GM23338 (cell line): ENCODE measurements around the gene COL20A1. TPM values are rescaled to one million over a fixed set of nuclear protein-coding genes. Genes with fewer than 3 reads are reported as not detected.
A peak's percentile ranks its signal among the peaks of the same experiment; 100 is the strongest.

Experiments used
- ATAC-seq: fragments of 200-7000 bp; cut with Tn5 transposase; 3 replicates; pipeline ENCODE4 v1.9.1; 2020
- DNase-seq: peaks from one replicate; pipeline ENCODE4 v3.0.0-alpha.2; 2015; ENCODE audit warnings: low spot score
- H2AFZ ChIP-seq: fragments of 200-600 bp; sonication (generic); 2 replicates; pipeline ENCODE4 v1.8.0; 2016; ENCODE audit warnings: antibody characterized with exemption, mild to moderate bottlenecking, moderate library complexity
- H3F3A ChIP-seq: fragments of 200-600 bp; sonication (generic); replicated peaks from 2 replicates; pipeline ENCODE4 v1.8.0; 2017; ENCODE audit warnings: antibody characterized with exemption, mixed run types, low read depth
- H3K27ac ChIP-seq: fragments of 200-600 bp; sonication (generic); 2 replicates; pipeline ENCODE4 v1.6.1; 2016; ENCODE audit warnings: low read depth
- H3K27me3 ChIP-seq: fragments of 200-600 bp; sonication (generic); 2 replicates; pipeline ENCODE4 v1.8.0; 2016; ENCODE audit warnings: mild to moderate bottlenecking, mixed run types, moderate library complexity; ENCODE audit not compliant: insufficient read depth
- H3K36me3 ChIP-seq: fragments of 200-600 bp; sonication (generic); 2 replicates; pipeline ENCODE4 v1.8.0; 2016; ENCODE audit warnings: mild to moderate bottlenecking; ENCODE audit not compliant: insufficient read depth
- H3K4me1 ChIP-seq: fragments of 200-600 bp; sonication (generic); 2 replicates; pipeline ENCODE4 v1.8.0; 2016; ENCODE audit warnings: mild to moderate bottlenecking, moderate library complexity; ENCODE audit not compliant: insufficient read depth
- H3K4me2 ChIP-seq: fragments of 200-600 bp; sonication (generic); 2 replicates; pipeline ENCODE4 v1.7.1; 2017; ENCODE audit warnings: mixed run types
- H3K4me3 ChIP-seq: fragments of 200-600 bp; sonication (generic); 2 replicates; pipeline ENCODE4 v1.6.1; 2016; ENCODE audit warnings: mixed run types
- H3K79me2 ChIP-seq: fragments of 200-600 bp; sonication (generic); replicated peaks from 2 replicates; pipeline ENCODE4 v1.8.0; 2017; ENCODE audit warnings: mild to moderate bottlenecking; ENCODE audit not compliant: insufficient read depth
- H3K9me2 ChIP-seq: fragments of 200-600 bp; sonication (generic); 2 replicates; pipeline ENCODE4 v1.8.0; 2017; ENCODE audit not compliant: insufficient read depth
- H4K20me1 ChIP-seq: fragments of 200-600 bp; sonication (generic); replicated peaks from 2 replicates; pipeline ENCODE4 v1.8.0; 2017; ENCODE audit warnings: mild to moderate bottlenecking; ENCODE audit not compliant: insufficient read depth
- H3K27ac Mint-ChIP-seq: 2 replicates; pipeline ENCODE4 v1.8.0; 2020; ENCODE audit warnings: inconsistent platforms, mild to moderate bottlenecking, moderate library complexity, mixed read lengths
- H3K27me3 Mint-ChIP-seq: 3 replicates; pipeline ENCODE4 v1.8.0; 2022; ENCODE audit warnings: low read depth, mild to moderate bottlenecking, moderate library complexity, mixed read lengths, inconsistent platforms; ENCODE audit not compliant: insufficient read depth, poor library complexity
- H3K36me3 Mint-ChIP-seq: 3 replicates; pipeline ENCODE4 v1.8.0; 2021; ENCODE audit warnings: low read depth, mild to moderate bottlenecking, inconsistent platforms, moderate library complexity, mixed read lengths
- H3K4me1 Mint-ChIP-seq: 3 replicates; pipeline ENCODE4 v1.8.0; 2020; ENCODE audit warnings: mild to moderate bottlenecking, inconsistent platforms, mixed read lengths
- H3K4me3 Mint-ChIP-seq: 3 replicates; pipeline ENCODE4 v1.8.0; 2021; ENCODE audit warnings: moderate library complexity, mild to moderate bottlenecking, inconsistent platforms, mixed read lengths
- H3K9me3 Mint-ChIP-seq: 3 replicates; pipeline ENCODE4 v1.8.0; 2020; ENCODE audit warnings: moderate library complexity, mild to moderate bottlenecking, inconsistent platforms, mixed read lengths
- CREB1 ChIP-seq: fragments of 250-450 bp; sonication (Bioruptor Pico); IDR thresholded peaks from 2 replicates; pipeline ENCODE4 v1.5.0; 2020; ENCODE audit warnings: low read depth, mild to moderate bottlenecking, moderate library complexity
- CTCF ChIP-seq, 2 experiments: fragments of 200-600 bp in 1 of 2; sonication (generic) in 1 of 2; conservative IDR thresholded peaks; 2 replicates each; pipeline versions ENCODE4 v1.5.1 to v1.6.1; 2016 to 2017; ENCODE audit warnings: antibody characterized with exemption in 2 of 2, low read depth in 2 of 2, mild to moderate bottlenecking in 2 of 2, moderate library complexity in 1 of 2
- ETS1 ChIP-seq: IDR thresholded peaks from 2 replicates; pipeline ENCODE4 v1.6.1; 2016; ENCODE audit warnings: antibody characterized with exemption
- EZH2 ChIP-seq: fragments of 200-600 bp; sonication (generic); IDR thresholded peaks from one replicate; pipeline ENCODE4 v1.8.0; 2017; ENCODE audit warnings: antibody characterized with exemption, mild to moderate bottlenecking, low read depth; ENCODE audit not compliant: unreplicated experiment
- EZH2phosphoT487 ChIP-seq: fragments of 200-600 bp; sonication (generic); IDR thresholded peaks from one replicate; pipeline ENCODE4 v1.8.1; 2018; ENCODE audit warnings: antibody characterized with exemption; ENCODE audit not compliant: unreplicated experiment
- JUNB ChIP-seq: IDR thresholded peaks from one replicate; pipeline ENCODE4 v1.6.1; 2016; ENCODE audit warnings: antibody characterized with exemption; ENCODE audit not compliant: unreplicated experiment
- NANOG ChIP-seq: IDR thresholded peaks from 2 replicates; pipeline ENCODE4 v1.6.1; 2016; ENCODE audit warnings: antibody characterized with exemption, borderline replicate concordance
- POLR2AphosphoS5 ChIP-seq: IDR thresholded peaks from 2 replicates; pipeline ENCODE4 v1.6.1; 2016; ENCODE audit warnings: antibody characterized with exemption, low read depth
- REST ChIP-seq: IDR thresholded peaks from one replicate; pipeline ENCODE4 v1.6.1; 2018; ENCODE audit warnings: antibody characterized with exemption; ENCODE audit not compliant: unreplicated experiment
- STAT1 ChIP-seq: IDR thresholded peaks from one replicate; pipeline ENCODE4 v1.6.1; 2016; ENCODE audit warnings: antibody characterized with exemption; ENCODE audit not compliant: unreplicated experiment
- ZNF114 ChIP-seq: fragments of 250-450 bp; sonication (Bioruptor Pico); IDR thresholded peaks from 2 replicates; pipeline ENCODE4 v1.5.0; 2020; ENCODE audit warnings: mild to moderate bottlenecking, moderate library complexity
- ZNF331 ChIP-seq: fragments of 250-450 bp; sonication (Bioruptor Pico); IDR thresholded peaks from 2 replicates; pipeline ENCODE4 v1.5.0; 2020; ENCODE audit warnings: low read depth, mild to moderate bottlenecking, moderate library complexity
- ZNF462 ChIP-seq: fragments of 250-450 bp; sonication (Bioruptor Pico); IDR thresholded peaks from 2 replicates; pipeline ENCODE4 v1.5.0; 2020; ENCODE audit warnings: mild to moderate bottlenecking, moderate library complexity
- polyA plus RNA-seq: library from polyadenylated mRNA; unstranded; fragments of >200 nt; fragmentation: Nextera tagmentation; extraction: Ambion mirVana; gene quantifications from 2 replicates; pipeline ENCODE4 v1.2.1, GENCODE V29; 2016
- total RNA-seq: library from RNA; depleted of rRNA; stranded (reverse); fragments of >200 nt; shearing (Covaris generic); gene quantifications from 2 replicates; pipeline ENCODE4 v1.2.3, GENCODE V29; 2014

COL20A1 gene
- total and polyA plus RNA-seq, 2 experiments from 2014 or later = 0.28 to 0.79 TPM

- H3K79me2 ChIP-seq = no peaks in the 10 kb centered on the region
- H3F3A ChIP-seq = no peaks in the 10 kb centered on the region
- DNase-seq (peak; percentile 74), ATAC-seq (peak; percentile 75)
- no peaks in the 10 kb centered on the region for H3K9me2 ChIP-seq
- no peaks in the 10 kb centered on the region; the same call in 1 of the 2 replicates for H3K36me3 ChIP-seq
- H3K4me3 ChIP-seq = no peak overlapping the region
- H3K27me3 Mint-ChIP-seq = peaks cover 25% of the 10 kb centered on the region
- H4K20me1 ChIP-seq = no peaks in the 10 kb centered on the region
- TF ChIP-seq EZH2 (no peak), CREB1 (CRISPR knock-in tag) (0 out of 2 replicates have a peak, but pooled peaks have one; percentile 14), NANOG (no peak), ZNF462 (CRISPR knock-in tag) (no peak), POLR2AphosphoS5 (0 out of 2 replicates have a peak, but pooled peaks have one; percentile 31), REST (no peak), JUNB (no peak), EZH2phosphoT487 (no peak), ETS1 (no peak), ZNF114 (CRISPR knock-in tag) (no peak), CTCF (conservative IDR thresholded peaks at IDR 0.05; ENCODE audit: low read depth in 2 of 2) (peak; percentile 54 to 74), STAT1 (no peak), ZNF331 (no peak)
- H3K4me3 Mint-ChIP-seq = no peak overlapping the region
- H3K27ac ChIP-seq = peak overlapping the region; percentile 45; the same call in 1 of the 2 replicates
- no peak overlapping the region for H3K4me2 ChIP-seq
- no peaks in the 10 kb centered on the region for H3K9me3 Mint-ChIP-seq
- no peak overlapping the region for H2AFZ ChIP-seq
- no peaks in the 10 kb centered on the region for H3K27me3 ChIP-seq
- H3K27ac Mint-ChIP-seq = peak overlapping the region; percentile 52; the same call in 1 of the 2 replicates
- peaks cover 14% of the 10 kb centered on the region; the same call in 1 of the 2 replicates for H3K4me1 ChIP-seq
- peaks cover 14% of the 10 kb centered on the region for H3K4me1 Mint-ChIP-seq
- peaks cover 12% of the 10 kb centered on the region for H3K36me3 Mint-ChIP-seq
Observed at GRCh38 chr20:63290677-63291472, 2.1 kb upstream of the COL20A1 start.
